Measurements from ENCODE around the gene SCAMP2.

DNA sequence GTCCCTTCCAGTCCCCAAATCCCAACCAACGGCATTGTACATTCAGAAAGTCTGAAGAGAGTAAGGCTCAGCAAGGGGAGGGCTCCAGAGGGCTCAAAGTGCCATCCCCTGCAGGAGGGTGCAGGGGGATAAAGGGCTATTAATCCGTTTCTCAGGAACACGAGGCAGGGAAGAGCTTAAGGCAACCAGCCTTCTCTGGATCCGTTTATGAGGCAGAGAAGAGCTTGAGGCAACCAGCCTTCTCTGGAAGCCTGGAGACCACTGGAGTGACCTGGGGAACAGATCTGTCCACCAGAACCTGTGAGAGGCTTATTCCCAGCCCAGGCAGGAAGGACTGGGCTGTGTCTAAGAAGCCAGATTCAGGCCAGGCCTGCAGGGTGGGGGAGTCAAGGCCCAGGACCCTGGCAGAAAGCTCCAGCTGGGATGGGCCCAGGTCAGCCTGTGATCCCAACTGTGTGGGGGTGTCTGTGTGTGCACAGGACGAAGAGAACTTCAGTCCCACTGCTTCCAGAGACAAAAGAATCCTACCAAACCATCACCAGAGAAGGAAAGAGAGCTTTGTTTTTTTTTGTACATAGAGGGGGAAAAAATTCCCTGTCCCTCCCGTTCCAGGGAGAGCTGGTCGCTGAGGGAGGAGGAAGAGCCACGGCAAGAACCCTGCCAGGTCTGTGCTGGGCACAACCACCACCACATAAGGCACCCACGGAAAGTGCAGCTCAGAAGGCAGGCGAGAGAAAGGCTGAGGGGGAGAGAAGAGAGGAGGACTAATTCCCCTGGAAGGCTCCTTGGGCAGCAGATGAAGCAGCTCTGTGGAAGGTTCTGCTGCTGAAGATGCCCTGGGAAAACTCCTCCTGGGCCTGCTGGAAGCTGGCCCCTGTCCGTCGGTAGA lies 28.6 kb downstream of the SCAMP2 start:
- TF ChIP-seq POLR2AphosphoS5 (IDR thresholded peaks at IDR 0.05; ENCODE audit: insufficient read depth in 1 of 2, low read depth in 1 of 2): no peak
- TF ChIP-seq CTCF (IDR thresholded peaks at IDR 0.05): no peak
- TF ChIP-seq POLR2A (IDR thresholded peaks at IDR 0.05): no peak
